ENCODE results near the gene BAZ1B. TPM values are rescaled to one million over a fixed set of nuclear protein-coding genes. Genes with fewer than 3 reads are reported as not detected.

BAZ1B gene
- total RNA-seq, 1 experiment from 2014 or later = 66.3 TPM

DNA sequence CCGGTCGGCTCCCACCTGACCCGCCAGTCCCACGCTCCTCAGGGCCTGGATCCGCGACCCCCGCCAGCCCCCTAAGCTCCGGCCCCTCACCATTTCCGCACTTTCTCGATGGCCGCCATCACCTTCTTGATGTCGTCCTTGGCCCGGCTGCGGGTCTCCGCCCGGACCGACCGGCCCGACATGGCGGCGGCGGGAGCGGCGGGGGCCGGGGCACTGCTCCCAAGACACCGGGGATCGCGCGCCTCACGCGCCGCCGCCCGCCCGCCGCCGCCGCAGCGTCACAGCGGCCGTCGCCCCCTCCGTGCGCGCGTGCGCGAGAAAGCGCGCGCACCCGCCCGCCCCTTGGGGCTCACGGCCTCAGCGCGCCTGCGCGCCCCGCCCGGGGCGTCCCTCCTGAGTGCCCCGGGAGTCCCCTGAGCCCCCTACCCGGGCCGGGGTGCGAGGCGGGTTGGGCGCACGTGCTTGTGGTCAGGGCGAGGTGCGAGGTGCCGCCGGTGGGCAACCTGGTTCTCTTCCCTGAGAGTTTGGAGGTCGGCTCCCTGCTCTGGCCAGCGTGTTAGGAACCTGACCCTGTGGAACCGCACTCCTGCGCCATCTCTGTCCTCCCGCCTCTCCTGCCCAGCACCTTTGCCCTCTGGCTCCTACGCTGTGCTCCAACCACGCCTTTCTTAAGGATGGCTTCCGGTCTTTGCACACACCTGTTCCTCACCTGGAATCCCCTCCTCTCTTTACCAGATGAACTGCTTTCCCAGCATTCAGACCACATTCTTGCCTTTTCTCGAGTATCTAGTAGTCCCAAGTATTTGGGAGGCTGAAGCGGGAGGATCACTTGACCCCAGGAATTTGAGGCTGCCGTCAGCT lies 35.5 kb upstream of the BAZ1B start, which contains the start of gene BCL7B (continued):
- TF ChIP-seq, protein P1, sequence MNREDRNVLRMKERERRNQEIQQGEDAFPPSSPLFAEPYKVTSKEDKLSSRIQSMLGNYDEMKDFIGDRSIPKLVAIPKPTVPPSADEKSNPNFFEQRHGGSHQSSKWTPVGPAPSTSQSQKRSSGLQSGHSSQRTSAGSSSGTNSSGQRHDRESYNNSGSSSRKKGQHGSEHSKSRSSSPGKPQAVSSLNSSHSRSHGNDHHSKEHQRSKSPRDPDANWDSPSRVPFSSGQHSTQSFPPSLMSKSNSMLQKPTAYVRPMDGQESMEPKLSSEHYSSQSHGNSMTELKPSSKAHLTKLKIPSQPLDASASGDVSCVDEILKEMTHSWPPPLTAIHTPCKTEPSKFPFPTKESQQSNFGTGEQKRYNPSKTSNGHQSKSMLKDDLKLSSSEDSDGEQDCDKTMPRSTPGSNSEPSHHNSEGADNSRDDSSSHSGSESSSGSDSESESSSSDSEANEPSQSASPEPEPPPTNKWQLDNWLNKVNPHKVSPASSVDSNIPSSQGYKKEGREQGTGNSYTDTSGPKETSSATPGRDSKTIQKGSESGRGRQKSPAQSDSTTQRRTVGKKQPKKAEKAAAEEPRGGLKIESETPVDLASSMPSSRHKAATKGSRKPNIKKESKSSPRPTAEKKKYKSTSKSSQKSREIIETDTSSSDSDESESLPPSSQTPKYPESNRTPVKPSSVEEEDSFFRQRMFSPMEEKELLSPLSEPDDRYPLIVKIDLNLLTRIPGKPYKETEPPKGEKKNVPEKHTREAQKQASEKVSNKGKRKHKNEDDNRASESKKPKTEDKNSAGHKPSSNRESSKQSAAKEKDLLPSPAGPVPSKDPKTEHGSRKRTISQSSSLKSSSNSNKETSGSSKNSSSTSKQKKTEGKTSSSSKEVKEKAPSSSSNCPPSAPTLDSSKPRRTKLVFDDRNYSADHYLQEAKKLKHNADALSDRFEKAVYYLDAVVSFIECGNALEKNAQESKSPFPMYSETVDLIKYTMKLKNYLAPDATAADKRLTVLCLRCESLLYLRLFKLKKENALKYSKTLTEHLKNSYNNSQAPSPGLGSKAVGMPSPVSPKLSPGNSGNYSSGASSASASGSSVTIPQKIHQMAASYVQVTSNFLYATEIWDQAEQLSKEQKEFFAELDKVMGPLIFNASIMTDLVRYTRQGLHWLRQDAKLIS (CRISPR knock-in tag; IDR thresholded peaks at IDR 0.05; ENCODE audit: borderline replicate concordance) = peak; percentile 87; the same call in 1 of the 2 replicates
- TF ChIP-seq, protein P2, sequence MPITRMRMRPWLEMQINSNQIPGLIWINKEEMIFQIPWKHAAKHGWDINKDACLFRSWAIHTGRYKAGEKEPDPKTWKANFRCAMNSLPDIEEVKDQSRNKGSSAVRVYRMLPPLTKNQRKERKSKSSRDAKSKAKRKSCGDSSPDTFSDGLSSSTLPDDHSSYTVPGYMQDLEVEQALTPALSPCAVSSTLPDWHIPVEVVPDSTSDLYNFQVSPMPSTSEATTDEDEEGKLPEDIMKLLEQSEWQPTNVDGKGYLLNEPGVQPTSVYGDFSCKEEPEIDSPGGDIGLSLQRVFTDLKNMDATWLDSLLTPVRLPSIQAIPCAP (CRISPR knock-in tag; IDR thresholded peaks at IDR 0.05) = peak; percentile 97
- no peak for TF ChIP-seq JAZF1 (CRISPR knock-in tag; IDR thresholded peaks at IDR 0.05)
- 0 out of 2 replicates have a peak, but pooled peaks have one; percentile 67 for TF ChIP-seq ELF4 (CRISPR knock-in tag; IDR thresholded peaks at IDR 0.05; ENCODE audit: low read depth)
- TF ChIP-seq, protein P3, sequence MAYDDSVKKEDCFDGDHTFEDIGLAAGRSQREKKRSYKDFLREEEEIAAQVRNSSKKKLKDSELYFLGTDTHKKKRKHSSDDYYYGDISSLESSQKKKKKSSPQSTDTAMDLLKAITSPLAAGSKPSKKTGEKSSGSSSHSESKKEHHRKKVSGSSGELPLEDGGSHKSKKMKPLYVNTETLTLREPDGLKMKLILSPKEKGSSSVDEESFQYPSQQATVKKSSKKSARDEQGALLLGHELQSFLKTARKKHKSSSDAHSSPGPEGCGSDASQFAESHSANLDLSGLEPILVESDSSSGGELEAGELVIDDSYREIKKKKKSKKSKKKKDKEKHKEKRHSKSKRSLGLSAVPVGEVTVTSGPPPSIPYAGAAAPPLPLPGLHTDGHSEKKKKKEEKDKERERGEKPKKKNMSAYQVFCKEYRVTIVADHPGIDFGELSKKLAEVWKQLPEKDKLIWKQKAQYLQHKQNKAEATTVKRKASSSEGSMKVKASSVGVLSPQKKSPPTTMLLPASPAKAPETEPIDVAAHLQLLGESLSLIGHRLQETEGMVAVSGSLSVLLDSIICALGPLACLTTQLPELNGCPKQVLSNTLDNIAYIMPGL (CRISPR knock-in tag; IDR thresholded peaks at IDR 0.05) = peak; percentile 83
- TF ChIP-seq ZNF219 (CRISPR knock-in tag; IDR thresholded peaks at IDR 0.05; ENCODE audit: borderline replicate concordance) = peak; percentile 95
- TF ChIP-seq, protein P4, sequence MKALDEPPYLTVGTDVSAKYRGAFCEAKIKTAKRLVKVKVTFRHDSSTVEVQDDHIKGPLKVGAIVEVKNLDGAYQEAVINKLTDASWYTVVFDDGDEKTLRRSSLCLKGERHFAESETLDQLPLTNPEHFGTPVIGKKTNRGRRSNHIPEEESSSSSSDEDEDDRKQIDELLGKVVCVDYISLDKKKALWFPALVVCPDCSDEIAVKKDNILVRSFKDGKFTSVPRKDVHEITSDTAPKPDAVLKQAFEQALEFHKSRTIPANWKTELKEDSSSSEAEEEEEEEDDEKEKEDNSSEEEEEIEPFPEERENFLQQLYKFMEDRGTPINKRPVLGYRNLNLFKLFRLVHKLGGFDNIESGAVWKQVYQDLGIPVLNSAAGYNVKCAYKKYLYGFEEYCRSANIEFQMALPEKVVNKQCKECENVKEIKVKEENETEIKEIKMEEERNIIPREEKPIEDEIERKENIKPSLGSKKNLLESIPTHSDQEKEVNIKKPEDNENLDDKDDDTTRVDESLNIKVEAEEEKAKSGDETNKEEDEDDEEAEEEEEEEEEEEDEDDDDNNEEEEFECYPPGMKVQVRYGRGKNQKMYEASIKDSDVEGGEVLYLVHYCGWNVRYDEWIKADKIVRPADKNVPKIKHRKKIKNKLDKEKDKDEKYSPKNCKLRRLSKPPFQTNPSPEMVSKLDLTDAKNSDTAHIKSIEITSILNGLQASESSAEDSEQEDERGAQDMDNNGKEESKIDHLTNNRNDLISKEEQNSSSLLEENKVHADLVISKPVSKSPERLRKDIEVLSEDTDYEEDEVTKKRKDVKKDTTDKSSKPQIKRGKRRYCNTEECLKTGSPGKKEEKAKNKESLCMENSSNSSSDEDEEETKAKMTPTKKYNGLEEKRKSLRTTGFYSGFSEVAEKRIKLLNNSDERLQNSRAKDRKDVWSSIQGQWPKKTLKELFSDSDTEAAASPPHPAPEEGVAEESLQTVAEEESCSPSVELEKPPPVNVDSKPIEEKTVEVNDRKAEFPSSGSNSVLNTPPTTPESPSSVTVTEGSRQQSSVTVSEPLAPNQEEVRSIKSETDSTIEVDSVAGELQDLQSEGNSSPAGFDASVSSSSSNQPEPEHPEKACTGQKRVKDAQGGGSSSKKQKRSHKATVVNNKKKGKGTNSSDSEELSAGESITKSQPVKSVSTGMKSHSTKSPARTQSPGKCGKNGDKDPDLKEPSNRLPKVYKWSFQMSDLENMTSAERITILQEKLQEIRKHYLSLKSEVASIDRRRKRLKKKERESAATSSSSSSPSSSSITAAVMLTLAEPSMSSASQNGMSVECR (CRISPR knock-in tag; IDR thresholded peaks at IDR 0.05; ENCODE audit: borderline replicate concordance) = peak; percentile 97
- TF ChIP-seq, protein P5, sequence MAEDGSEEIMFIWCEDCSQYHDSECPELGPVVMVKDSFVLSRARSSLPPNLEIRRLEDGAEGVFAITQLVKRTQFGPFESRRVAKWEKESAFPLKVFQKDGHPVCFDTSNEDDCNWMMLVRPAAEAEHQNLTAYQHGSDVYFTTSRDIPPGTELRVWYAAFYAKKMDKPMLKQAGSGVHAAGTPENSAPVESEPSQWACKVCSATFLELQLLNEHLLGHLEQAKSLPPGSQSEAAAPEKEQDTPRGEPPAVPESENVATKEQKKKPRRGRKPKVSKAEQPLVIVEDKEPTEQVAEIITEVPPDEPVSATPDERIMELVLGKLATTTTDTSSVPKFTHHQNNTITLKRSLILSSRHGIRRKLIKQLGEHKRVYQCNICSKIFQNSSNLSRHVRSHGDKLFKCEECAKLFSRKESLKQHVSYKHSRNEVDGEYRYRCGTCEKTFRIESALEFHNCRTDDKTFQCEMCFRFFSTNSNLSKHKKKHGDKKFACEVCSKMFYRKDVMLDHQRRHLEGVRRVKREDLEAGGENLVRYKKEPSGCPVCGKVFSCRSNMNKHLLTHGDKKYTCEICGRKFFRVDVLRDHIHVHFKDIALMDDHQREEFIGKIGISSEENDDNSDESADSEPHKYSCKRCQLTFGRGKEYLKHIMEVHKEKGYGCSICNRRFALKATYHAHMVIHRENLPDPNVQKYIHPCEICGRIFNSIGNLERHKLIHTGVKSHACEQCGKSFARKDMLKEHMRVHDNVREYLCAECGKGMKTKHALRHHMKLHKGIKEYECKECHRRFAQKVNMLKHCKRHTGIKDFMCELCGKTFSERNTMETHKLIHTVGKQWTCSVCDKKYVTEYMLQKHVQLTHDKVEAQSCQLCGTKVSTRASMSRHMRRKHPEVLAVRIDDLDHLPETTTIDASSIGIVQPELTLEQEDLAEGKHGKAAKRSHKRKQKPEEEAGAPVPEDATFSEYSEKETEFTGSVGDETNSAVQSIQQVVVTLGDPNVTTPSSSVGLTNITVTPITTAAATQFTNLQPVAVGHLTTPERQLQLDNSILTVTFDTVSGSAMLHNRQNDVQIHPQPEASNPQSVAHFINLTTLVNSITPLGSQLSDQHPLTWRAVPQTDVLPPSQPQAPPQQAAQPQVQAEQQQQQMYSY (CRISPR knock-in tag; IDR thresholded peaks at IDR 0.05) = no peak; the same call in 1 of the 2 replicates
- TF ChIP-seq ZNF416 (CRISPR knock-in tag; IDR thresholded peaks at IDR 0.05) = no peak
- TF ChIP-seq, protein P6, sequence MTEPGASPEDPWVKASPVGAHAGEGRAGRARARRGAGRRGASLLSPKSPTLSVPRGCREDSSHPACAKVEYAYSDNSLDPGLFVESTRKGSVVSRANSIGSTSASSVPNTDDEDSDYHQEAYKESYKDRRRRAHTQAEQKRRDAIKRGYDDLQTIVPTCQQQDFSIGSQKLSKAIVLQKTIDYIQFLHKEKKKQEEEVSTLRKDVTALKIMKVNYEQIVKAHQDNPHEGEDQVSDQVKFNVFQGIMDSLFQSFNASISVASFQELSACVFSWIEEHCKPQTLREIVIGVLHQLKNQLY (CRISPR knock-in tag; IDR thresholded peaks at IDR 0.05) = 0 out of 2 replicates have a peak, but pooled peaks have one; percentile 54
- TF ChIP-seq NFE2L1 (CRISPR knock-in tag; IDR thresholded peaks at IDR 0.05) = peak; percentile 84
- peak; percentile 90 for TF ChIP-seq TEAD4 (CRISPR knock-in tag; IDR thresholded peaks at IDR 0.05)
- no peak for TF ChIP-seq ZNF138 (CRISPR knock-in tag; conservative IDR thresholded peaks at IDR 0.05)
- TF ChIP-seq RORB (CRISPR knock-in tag; IDR thresholded peaks at IDR 0.05) = no peak
- peak; percentile 94 for TF ChIP-seq CREB1 (CRISPR knock-in tag; IDR thresholded peaks at IDR 0.05)
- TF ChIP-seq, protein P7, sequence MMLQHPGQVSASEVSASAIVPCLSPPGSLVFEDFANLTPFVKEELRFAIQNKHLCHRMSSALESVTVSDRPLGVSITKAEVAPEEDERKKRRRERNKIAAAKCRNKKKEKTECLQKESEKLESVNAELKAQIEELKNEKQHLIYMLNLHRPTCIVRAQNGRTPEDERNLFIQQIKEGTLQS (CRISPR knock-in tag; conservative IDR thresholded peaks at IDR 0.05) = no peak
- TF ChIP-seq, protein P8, sequence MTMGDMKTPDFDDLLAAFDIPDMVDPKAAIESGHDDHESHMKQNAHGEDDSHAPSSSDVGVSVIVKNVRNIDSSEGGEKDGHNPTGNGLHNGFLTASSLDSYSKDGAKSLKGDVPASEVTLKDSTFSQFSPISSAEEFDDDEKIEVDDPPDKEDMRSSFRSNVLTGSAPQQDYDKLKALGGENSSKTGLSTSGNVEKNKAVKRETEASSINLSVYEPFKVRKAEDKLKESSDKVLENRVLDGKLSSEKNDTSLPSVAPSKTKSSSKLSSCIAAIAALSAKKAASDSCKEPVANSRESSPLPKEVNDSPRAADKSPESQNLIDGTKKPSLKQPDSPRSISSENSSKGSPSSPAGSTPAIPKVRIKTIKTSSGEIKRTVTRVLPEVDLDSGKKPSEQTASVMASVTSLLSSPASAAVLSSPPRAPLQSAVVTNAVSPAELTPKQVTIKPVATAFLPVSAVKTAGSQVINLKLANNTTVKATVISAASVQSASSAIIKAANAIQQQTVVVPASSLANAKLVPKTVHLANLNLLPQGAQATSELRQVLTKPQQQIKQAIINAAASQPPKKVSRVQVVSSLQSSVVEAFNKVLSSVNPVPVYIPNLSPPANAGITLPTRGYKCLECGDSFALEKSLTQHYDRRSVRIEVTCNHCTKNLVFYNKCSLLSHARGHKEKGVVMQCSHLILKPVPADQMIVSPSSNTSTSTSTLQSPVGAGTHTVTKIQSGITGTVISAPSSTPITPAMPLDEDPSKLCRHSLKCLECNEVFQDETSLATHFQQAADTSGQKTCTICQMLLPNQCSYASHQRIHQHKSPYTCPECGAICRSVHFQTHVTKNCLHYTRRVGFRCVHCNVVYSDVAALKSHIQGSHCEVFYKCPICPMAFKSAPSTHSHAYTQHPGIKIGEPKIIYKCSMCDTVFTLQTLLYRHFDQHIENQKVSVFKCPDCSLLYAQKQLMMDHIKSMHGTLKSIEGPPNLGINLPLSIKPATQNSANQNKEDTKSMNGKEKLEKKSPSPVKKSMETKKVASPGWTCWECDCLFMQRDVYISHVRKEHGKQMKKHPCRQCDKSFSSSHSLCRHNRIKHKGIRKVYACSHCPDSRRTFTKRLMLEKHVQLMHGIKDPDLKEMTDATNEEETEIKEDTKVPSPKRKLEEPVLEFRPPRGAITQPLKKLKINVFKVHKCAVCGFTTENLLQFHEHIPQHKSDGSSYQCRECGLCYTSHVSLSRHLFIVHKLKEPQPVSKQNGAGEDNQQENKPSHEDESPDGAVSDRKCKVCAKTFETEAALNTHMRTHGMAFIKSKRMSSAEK (CRISPR knock-in tag; IDR thresholded peaks at IDR 0.05; ENCODE audit: borderline replicate concordance) = no peak

Data from WTC11 (cell line).